Choroid plexus epithelial cell (primary cell): ENCODE measurements around the gene ZBED4.

Experiments used
- DNase-seq: peaks from one replicate; pipeline ENCODE4 v3.0.0-alpha.2; 2010; ENCODE audit warnings: low read depth
- H3K4me3 ChIP-seq: 2 replicates; pipeline ENCODE4 v1.5.1; 2011; ENCODE audit warnings: low read depth, mild to moderate bottlenecking, control low read depth, low read length, moderate library complexity
- TF ChIP-seq, protein P1 (sequence below): conservative IDR thresholded peaks from 2 replicates; pipeline ENCODE4 v1.5.1; 2011; ENCODE audit warnings: low read depth, mild to moderate bottlenecking, control low read depth, inconsistent platforms, low read length, moderate library complexity

ZBED4 gene

DNA sequence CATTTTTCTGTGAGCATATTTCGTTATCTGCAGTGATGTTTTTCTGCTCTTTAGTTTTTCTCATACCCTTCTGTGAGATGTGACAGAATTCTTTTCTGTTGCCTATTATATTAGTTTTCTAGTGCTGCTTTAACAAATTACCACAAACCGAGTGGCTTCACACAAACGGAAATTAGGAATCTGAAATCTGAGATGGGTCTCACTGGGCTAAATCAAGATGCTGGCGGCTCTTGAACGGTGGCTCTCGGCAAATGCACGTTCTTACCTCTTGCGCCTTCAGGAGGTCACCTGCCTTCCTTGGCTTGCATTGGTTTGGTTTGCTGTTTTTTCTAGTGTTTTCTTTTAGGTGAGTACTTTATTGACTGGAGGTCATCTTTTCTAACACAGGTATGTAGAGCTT lies 13.0 kb downstream of the ZBED4 start:
- TF ChIP-seq, protein P1, sequence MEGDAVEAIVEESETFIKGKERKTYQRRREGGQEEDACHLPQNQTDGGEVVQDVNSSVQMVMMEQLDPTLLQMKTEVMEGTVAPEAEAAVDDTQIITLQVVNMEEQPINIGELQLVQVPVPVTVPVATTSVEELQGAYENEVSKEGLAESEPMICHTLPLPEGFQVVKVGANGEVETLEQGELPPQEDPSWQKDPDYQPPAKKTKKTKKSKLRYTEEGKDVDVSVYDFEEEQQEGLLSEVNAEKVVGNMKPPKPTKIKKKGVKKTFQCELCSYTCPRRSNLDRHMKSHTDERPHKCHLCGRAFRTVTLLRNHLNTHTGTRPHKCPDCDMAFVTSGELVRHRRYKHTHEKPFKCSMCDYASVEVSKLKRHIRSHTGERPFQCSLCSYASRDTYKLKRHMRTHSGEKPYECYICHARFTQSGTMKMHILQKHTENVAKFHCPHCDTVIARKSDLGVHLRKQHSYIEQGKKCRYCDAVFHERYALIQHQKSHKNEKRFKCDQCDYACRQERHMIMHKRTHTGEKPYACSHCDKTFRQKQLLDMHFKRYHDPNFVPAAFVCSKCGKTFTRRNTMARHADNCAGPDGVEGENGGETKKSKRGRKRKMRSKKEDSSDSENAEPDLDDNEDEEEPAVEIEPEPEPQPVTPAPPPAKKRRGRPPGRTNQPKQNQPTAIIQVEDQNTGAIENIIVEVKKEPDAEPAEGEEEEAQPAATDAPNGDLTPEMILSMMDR: no peak
- H3K4me3 ChIP-seq: no peak overlapping the region
- DNase-seq: no peak

DNA sequence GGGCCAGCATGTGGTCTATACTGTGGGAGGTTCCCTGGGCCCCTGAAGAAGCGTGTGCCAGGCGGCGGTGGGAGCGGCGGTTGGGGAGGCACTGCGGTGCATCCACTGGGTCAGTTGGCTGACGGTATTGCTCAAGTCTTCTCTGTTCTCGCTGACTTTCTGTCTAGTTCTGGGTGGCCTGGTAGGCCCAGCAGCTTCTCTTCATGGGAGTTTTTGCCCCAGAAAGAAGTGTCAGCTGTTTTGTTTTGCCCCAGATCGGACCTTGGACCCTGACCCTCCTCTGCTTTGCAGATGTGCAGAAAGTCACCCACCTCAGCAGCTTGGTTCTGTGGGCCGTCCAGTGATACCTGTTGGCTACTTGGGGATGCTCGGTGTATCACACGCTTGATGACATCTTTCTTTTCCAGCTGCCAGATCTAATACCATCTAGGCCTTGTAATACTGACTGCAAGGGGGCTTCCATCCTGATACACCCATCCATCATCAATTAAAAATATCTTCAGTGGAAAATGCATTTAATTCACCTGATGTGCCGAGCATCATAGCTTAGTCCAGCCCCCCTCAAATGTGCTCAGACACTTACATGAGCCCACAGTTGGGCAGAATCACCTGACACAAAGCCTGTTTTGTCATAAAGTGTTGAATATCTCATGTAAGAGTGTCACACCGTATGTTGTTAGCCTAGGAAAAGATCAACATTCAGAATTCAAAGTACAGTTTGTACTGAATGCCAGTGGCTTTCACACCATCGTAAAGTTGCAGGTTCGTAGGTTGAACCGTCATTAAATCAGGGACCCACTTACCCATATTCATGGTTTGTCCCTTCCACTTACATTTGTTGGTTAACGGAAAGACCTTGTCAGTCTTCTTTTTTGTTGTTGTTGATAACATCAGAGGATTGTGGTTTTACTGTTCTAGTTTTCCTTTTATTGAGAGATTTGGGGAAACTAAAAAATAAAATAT lies 13.9 kb downstream of the ZBED4 start:
- DNase-seq: no peak
- H3K4me3 ChIP-seq: no peak overlapping the region
- TF ChIP-seq, protein P1: no peak

DNA sequence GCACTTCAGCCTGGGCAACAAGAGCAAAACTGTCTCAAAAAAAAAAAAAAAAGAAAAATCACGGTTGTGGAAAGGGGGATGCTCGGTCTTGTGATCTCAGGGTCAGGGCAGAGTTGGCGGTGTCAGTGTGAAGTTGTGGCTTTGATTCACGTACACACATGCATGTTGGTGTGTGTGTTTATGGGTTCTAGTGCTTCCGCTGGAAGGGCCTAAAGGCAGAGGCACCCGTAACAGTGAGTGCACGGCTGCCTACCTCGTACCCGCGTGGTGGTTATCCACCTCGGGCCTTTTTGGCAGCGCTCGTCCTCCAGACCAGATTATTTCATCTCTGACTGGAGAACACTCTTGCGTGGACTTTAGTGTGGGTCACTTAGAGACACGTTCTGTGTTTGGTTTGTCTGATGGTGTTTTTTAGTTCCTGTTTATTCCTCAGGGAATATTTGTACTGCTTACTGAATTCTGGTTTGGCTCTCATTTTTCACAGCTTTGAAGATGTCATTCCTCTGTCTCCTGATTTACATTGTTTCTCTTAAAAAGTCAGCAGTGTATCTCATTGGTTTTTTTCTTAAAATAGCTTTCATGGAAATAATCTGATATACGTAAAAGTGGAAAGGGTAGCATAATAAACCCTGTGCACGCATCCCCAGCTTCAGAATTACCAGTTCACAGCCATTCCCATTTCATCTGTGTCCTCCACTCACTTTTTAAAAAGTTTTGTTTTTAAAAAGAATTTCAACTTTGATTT lies 15.6 kb downstream of the ZBED4 start:
- TF ChIP-seq, protein P1: no peak
- H3K4me3 ChIP-seq: no peak overlapping the region
- DNase-seq: no peak

DNA sequence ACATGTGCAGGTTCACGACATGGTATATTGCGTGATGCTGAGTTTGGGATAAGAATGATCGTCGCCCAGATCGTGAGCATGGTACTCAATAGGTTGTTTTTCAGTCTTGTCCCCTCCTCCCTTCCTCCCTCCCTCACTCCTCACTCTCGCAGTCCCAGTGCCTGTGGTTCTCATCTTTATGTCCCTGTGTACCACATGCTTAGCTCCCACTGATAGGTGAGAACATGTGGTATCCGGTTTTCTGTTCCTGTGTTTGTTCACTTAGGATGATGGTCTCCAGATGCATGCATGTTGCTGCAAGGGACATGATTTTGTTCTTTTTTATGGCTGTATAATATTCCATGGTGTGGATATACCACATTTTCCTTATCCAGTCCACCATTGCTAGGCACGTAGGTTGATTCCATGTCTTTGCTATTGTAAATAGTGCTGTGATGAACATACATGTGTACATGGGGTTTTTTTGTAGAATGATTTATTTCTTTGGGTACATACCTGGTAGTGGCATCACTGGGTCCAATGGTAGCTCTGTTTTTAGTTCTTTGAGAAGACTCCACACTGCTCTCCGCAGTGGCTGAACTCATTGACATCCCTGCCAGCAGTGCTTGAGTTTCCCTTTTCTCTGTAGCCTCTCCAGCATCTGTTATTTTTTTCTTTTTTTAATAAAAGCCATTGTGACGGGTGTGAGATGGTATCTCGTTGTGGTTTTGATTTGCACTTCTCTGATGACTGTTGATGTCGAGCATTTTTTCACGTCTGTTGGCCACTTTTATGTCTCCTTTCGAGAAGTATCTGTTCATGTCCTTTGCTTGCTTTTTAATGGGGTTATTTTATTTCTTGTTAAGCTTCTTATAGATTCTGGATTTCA lies 16.4 kb downstream of the ZBED4 start:
- TF ChIP-seq, protein P1: no peak
- H3K4me3 ChIP-seq: no peak overlapping the region
- DNase-seq: no peak

DNA sequence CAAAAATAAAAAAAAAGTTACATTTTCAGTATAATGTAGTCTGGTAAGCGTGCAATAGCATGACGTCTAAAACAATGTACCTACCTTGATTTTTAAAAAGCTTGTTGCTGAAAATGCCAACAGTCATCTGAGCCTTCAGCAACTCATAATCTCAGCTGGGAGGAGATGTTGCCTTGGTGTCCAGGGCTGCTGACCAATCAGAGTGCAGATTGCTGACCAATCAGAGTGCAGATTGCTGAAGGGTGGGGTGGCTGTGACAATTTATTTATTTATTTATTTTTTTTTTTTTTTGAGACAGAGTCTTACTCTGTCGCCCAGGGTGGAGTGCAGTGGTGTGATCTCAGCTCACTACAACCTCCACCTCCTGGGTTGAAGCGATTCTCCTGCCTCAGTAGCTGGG lies 17.8 kb downstream of the ZBED4 start:
- peak; percentile 35 for DNase-seq
- H3K4me3 ChIP-seq: no peak overlapping the region
- TF ChIP-seq, protein P1: no peak

DNA sequence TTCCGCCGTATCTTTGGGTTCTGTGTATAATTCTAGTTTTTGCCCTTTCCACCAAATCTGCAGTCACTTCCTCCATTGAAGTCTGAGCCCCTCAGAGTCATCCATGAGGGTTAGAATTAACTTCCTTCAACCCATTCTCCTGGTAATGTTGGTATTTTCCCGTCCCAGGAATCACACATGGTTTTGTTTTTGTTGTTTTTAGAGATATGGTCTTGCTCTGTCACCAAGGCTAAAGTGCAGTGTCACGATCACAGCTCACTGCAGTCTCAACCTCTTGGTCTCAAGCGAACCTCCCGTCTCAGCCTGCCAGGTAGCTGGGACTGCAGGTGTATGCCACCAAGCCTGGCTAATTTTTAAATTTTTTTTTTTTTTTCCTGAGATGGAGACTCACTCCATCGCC lies 18.7 kb downstream of the ZBED4 start:
- TF ChIP-seq, protein P1: no peak
- DNase-seq: no peak
- no peak overlapping the region for H3K4me3 ChIP-seq
